T-cell (primary cell): Measurements from ENCODE around the gene MTHFR. TPM values are rescaled to one million over a fixed set of nuclear protein-coding genes. Genes with fewer than 3 reads are reported as not detected.
A peak's percentile ranks its signal among the peaks of the same experiment; 100 is the strongest.

Experiments
- ATAC-seq, 4 experiments: fragments of 200-7000 bp in 3 of 4; fragments of 150-1000 bp in 1 of 4; cut with Tn5 transposase; replicated peaks in 1 of 4; 1 replicate in 3 of 4; 2 replicates in 1 of 4; pipeline ENCODE4 v1.10.0; 2021; ENCODE audit warnings: moderate library complexity in 3 of 4, mild to moderate bottlenecking in 2 of 4, moderate number of reproducible peaks in 1 of 4
- CTCF ChIA-PET, 2 donors: fragments of 300-600 bp; sonication (Branson Sonifier 250); formaldehyde crosslinking; loops; one replicate each; lab custom pipeline; 2022; ENCODE audit warnings: antibody characterized with exemption in 2 of 2; lab: Charles Lee
- POLR2A ChIA-PET, 2 donors: fragments of 300-600 bp; sonication (Branson Sonifier 250); formaldehyde crosslinking; loops; one replicate each; lab custom pipeline; 2022; ENCODE audit warnings: antibody characterized with exemption in 2 of 2; lab: Charles Lee
- DNase-seq, 35 experiments: peaks; one replicate each; pipeline versions ENCODE4 v3.0.0 to v3.0.0-alpha.2; 2013 to 2023
- H3K27ac ChIP-seq: one replicate; pipeline ENCODE4 v1.5.1; 2013; ENCODE audit warnings: low read length
- H3K27me3 ChIP-seq, 2 experiments: replicated peaks in 1 of 2; 1 replicate in 1 of 2; 2 replicates in 1 of 2; pipeline versions ENCODE4 v1.6.1 to v1.7.0; 2013; ENCODE audit warnings: low read length in 1 of 2, mixed read lengths in 1 of 2; ENCODE audit not compliant: control insufficient read depth in 2 of 2, insufficient read depth in 2 of 2; ENCODE audit errors: extremely low read depth in 1 of 2
- H3K36me3 ChIP-seq, 2 donors: 1 replicate in 1 of 2; 2 replicates in 1 of 2; pipeline versions ENCODE4 v1.6.1 to v1.7.0; 2013; ENCODE audit warnings: low read length in 1 of 2; ENCODE audit not compliant: control insufficient read depth in 2 of 2, insufficient read depth in 1 of 2; ENCODE audit errors: extremely low read depth in 1 of 2
- H3K4me1 ChIP-seq, 2 experiments: 1 replicate in 1 of 2; 2 replicates in 1 of 2; pipeline versions ENCODE4 v1.6.1 to v1.7.0; 2013; ENCODE audit warnings: low read length in 2 of 2, mixed read lengths in 1 of 2; ENCODE audit not compliant: insufficient read depth in 2 of 2, control insufficient read depth in 1 of 2; ENCODE audit errors: extremely low read depth in 1 of 2
- H3K4me3 ChIP-seq, 2 donors: 1 replicate in 1 of 2; 2 replicates in 1 of 2; pipeline versions ENCODE4 v1.5.1 to v1.7.0; 2013; ENCODE audit warnings: mild to moderate bottlenecking in 2 of 2, low read length in 1 of 2, moderate library complexity in 1 of 2; ENCODE audit not compliant: control insufficient read depth in 1 of 2; ENCODE audit errors: extremely low read depth in 1 of 2
- H3K9me3 ChIP-seq: 2 replicates; pipeline ENCODE4 v1.7.0; 2013
- H3K27ac Mint-ChIP-seq, 2 donors: one replicate each; pipeline ENCODE4 v1.8.0; 2020 to 2021; ENCODE audit warnings: mild to moderate bottlenecking in 2 of 2, mixed read lengths in 2 of 2
- H3K27me3 Mint-ChIP-seq, 2 donors: one replicate each; pipeline ENCODE4 v1.8.0; 2021 to 2022; ENCODE audit warnings: mixed read lengths in 2 of 2
- H3K36me3 Mint-ChIP-seq: one replicate; pipeline ENCODE4 v1.8.0; 2021; ENCODE audit warnings: mixed read lengths
- H3K4me1 Mint-ChIP-seq, 3 donors: one replicate each; pipeline ENCODE4 v1.8.0; 2020 to 2022; ENCODE audit warnings: mixed read lengths in 3 of 3, mild to moderate bottlenecking in 1 of 3
- H3K4me3 Mint-ChIP-seq, 3 donors: one replicate each; pipeline ENCODE4 v1.8.0; 2020 to 2022; ENCODE audit warnings: mild to moderate bottlenecking in 3 of 3, mixed read lengths in 3 of 3, moderate library complexity in 3 of 3
- H3K9me3 Mint-ChIP-seq, 3 donors: one replicate each; pipeline ENCODE4 v1.8.0; 2020 to 2022; ENCODE audit warnings: mixed read lengths in 3 of 3
- WGBS: methylation state at CpG from one replicate; pipeline ENCODE4 v1.1.5; 2013; ENCODE audit warnings: missing lambda C conversion rate; ENCODE audit not compliant: insufficient coverage; 5-methylcytosine and 5-hydroxymethylcytosine counted together
- total RNA-seq, 35 experiments: library from RNA in 6 of 35; stranded (reverse) in 6 of 35; fragments of 120-200 nt in 1 of 35; gene quantifications; one replicate each; pipeline versions ENCODE4 v1.2.1 to v1.2.4 and lab custom pipeline; 2013 to 2026

The MTHFR gene
- total RNA-seq, 5 donors from 2014 or later (not counting 1 experiment from before 2014, with no cell fraction given) = 40.2 to 62.2 (median 48.2) TPM

- peaks cover 11 to 31% (median 21%) of the 10 kb centered on the region in 3 donors for H3K4me1 Mint-ChIP-seq
- H3K4me3 ChIP-seq = no peak overlapping the region
- ATAC-seq (peak; percentile 81 to 96 (median 86)), DNase-seq (peak in 29 of 35 experiments; percentile 15 to 64 (median 39))
- no peaks in the 10 kb centered on the region for H3K9me3 ChIP-seq
- no peaks in the 10 kb centered on the region for H3K9me3 Mint-ChIP-seq
- peak overlapping the region in 1 of 2 donors; percentile 16 for H3K27ac Mint-ChIP-seq
- ChIA-PET CTCF (no interaction called here), POLR2A (no interaction called here)
- no peak overlapping the region for H3K4me3 Mint-ChIP-seq
- no peaks in the 10 kb centered on the region for H3K27me3 Mint-ChIP-seq
- H3K4me1 ChIP-seq = peaks cover 0 to 26% of the 10 kb centered on the region in 2 experiments
- H3K36me3 Mint-ChIP-seq = peaks cover 20% of the 10 kb centered on the region
- peaks cover 17 to 43% of the 10 kb centered on the region in 2 donors for H3K36me3 ChIP-seq
- no peak overlapping the region for H3K27ac ChIP-seq
- 88% methylated on average over 7 of the region's 9 CpGs for WGBS
- H3K27me3 ChIP-seq = no peaks in the 10 kb centered on the region
Measured at GRCh38 chr1:11749203-11749689, 56.5 kb downstream of the MTHFR start.

GRCh38 chr1:11748294-11749202 lies 57.2 kb downstream of the MTHFR start:
- Histone ChIP-seq H3K27ac (no peak overlapping the region), H3K4me3 (no peak overlapping the region), H3K9me3 (no peaks in the 10 kb centered on the region), H3K4me1 (peaks cover 0 to 26% of the 10 kb centered on the region in 2 experiments), H3K27me3 (no peaks in the 10 kb centered on the region), H3K36me3 (peaks cover 17 to 43% of the 10 kb centered on the region in 2 donors)
- ChIA-PET CTCF (interaction anchor here in 1 of 2 donors (0.5 kb wide), 1 partner anchor 86 kb away, joined by 3 read pairs; no protein-coding TSS in a partner anchor), POLR2A (no interaction called here)
- Mint-ChIP-seq H3K4me1 (peaks cover 11 to 26% (median 20%) of the 10 kb centered on the region in 3 donors), H3K27me3 (no peaks in the 10 kb centered on the region), H3K9me3 (no peaks in the 10 kb centered on the region), H3K4me3 (no peak overlapping the region), H3K27ac (peak overlapping the region in 1 of 2 donors; percentile 16), H3K36me3 (peaks cover 20% of the 10 kb centered on the region)
- DNase-seq (no peak), ATAC-seq (peak; percentile 9 to 55 (median 18))
- 92% methylated on average over 24 of the region's 27 CpGs for whole genome bisulfite sequencing

GRCh38 chr1:11746795-11747487 lies 58.8 kb downstream of the MTHFR start:
- ATAC-seq (no peak), DNase-seq (no peak)
- H3K27ac ChIP-seq = no peak overlapping the region
- H3K27me3 Mint-ChIP-seq = no peaks in the 10 kb centered on the region
- ChIA-PET POLR2A (no interaction called here), CTCF (no interaction called here)
- no peak overlapping the region for H3K27ac Mint-ChIP-seq
- H3K9me3 Mint-ChIP-seq = no peaks in the 10 kb centered on the region
- H3K27me3 ChIP-seq = no peaks in the 10 kb centered on the region
- peaks cover 16 to 28% (median 22%) of the 10 kb centered on the region in 3 donors for H3K4me1 Mint-ChIP-seq
- H3K9me3 ChIP-seq = no peaks in the 10 kb centered on the region
- H3K4me1 ChIP-seq = peaks cover 0 to 27% of the 10 kb centered on the region in 2 experiments
- H3K4me3 ChIP-seq = no peak overlapping the region
- 94% methylated on average over 14 of the region's 20 CpGs for WGBS
- peaks cover 17 to 43% of the 10 kb centered on the region in 2 donors for H3K36me3 ChIP-seq
- peaks cover 20% of the 10 kb centered on the region for H3K36me3 Mint-ChIP-seq
- H3K4me3 Mint-ChIP-seq = no peak overlapping the region

- CTCF ChIA-PET = interaction anchor here in 1 of 2 donors (0.6 kb wide), 1 partner anchor 478 kb away, joined by 3 read pairs; no protein-coding TSS in a partner anchor
- DNase-seq (no peak), ATAC-seq (no peak)
- Histone ChIP-seq H3K27me3 (no peaks in the 10 kb centered on the region), H3K4me1 (peaks cover 5 to 35% of the 10 kb centered on the region in 2 experiments), H3K4me3 (no peak overlapping the region), H3K27ac (no peak overlapping the region), H3K9me3 (no peaks in the 10 kb centered on the region), H3K36me3 (peaks cover 17 to 43% of the 10 kb centered on the region in 2 donors)
- WGBS = 83% methylated on average over 3 of the region's 6 CpGs
- no peak overlapping the region for H3K27ac Mint-ChIP-seq
- H3K4me1 Mint-ChIP-seq = peaks cover 25 to 37% (median 30%) of the 10 kb centered on the region in 3 donors
- H3K9me3 Mint-ChIP-seq = no peaks in the 10 kb centered on the region
- peaks cover 20% of the 10 kb centered on the region for H3K36me3 Mint-ChIP-seq
- POLR2A ChIA-PET = no interaction called here
- no peak overlapping the region for H3K4me3 Mint-ChIP-seq
- no peaks in the 10 kb centered on the region for H3K27me3 Mint-ChIP-seq
Measured at GRCh38 chr1:11746092-11746491, 59.7 kb downstream of the MTHFR start.

GRCh38 chr1:11744287-11744686 lies 61.5 kb downstream of the MTHFR start:
- DNase-seq (no peak), ATAC-seq (no peak)
- WGBS = 83% methylated on average over 4 of the region's 9 CpGs
- Histone ChIP-seq H3K27me3 (no peaks in the 10 kb centered on the region), H3K27ac (no peak overlapping the region), H3K4me1 (peaks cover 15 to 53% of the 10 kb centered on the region in 2 experiments), H3K4me3 (no peak overlapping the region), H3K9me3 (no peaks in the 10 kb centered on the region), H3K36me3 (peaks cover 12 to 34% of the 10 kb centered on the region in 2 donors)
- Mint-ChIP-seq H3K4me3 (no peak overlapping the region), H3K9me3 (no peaks in the 10 kb centered on the region), H3K27me3 (no peaks in the 10 kb centered on the region), H3K36me3 (peaks cover 19% of the 10 kb centered on the region), H3K27ac (no peak overlapping the region), H3K4me1 (peaks cover 41 to 53% (median 46%) of the 10 kb centered on the region in 3 donors)
- ChIA-PET POLR2A (no interaction called here), CTCF (interaction anchor here in 1 of 2 donors (0.5 kb wide), 1 partner anchor 79 kb away, joined by 3 read pairs; no protein-coding TSS in a partner anchor)
